K562 (cell line): ENCODE data around the gene THAP9. TPM values are rescaled to one million over a fixed set of nuclear protein-coding genes. Genes with fewer than 3 reads are reported as not detected.
A peak's percentile ranks its signal among the peaks of the same experiment; 100 is the strongest.

Experiments
- ARID2 ChIP-seq: fragments of 450-650 bp; IDR thresholded peaks from 2 replicates; pipeline ENCODE4 v1.6.1; 2017; ENCODE audit warnings: antibody characterized with exemption, mild to moderate bottlenecking
- BCL6 ChIP-seq: fragments of 250-450 bp; sonication (Bioruptor Pico); IDR thresholded peaks from 2 replicates; pipeline ENCODE4 v1.4.0; 2020
- BDP1 ChIP-seq: IDR thresholded peaks from 3 replicates; pipeline ENCODE4 v1.6.1; 2011; ENCODE audit not compliant: insufficient read length, insufficient read depth
- CREB3L1 ChIP-seq: fragments of 450-650 bp; IDR thresholded peaks from 2 replicates; pipeline ENCODE4 v1.6.1; 2014; ENCODE audit warnings: low read depth, mild to moderate bottlenecking, moderate library complexity, borderline replicate concordance
- DEAF1 ChIP-seq: fragments of 450-650 bp; formaldehyde crosslinking; IDR thresholded peaks from 2 replicates; pipeline ENCODE4 v1.4.0; 2020; ENCODE audit warnings: mild to moderate bottlenecking, moderate library complexity
- EP400 ChIP-seq: fragments of 450-650 bp; IDR thresholded peaks from 2 replicates; pipeline ENCODE4 v1.6.1; 2017; ENCODE audit warnings: antibody characterized with exemption, mild to moderate bottlenecking, moderate library complexity
- GABPA ChIP-seq: fragments of 200-800 bp; sonication (Bioruptor generic); conservative IDR thresholded peaks from 2 replicates; pipeline ENCODE4 v1.6.1; 2016; ENCODE audit warnings: low read depth, missing genetic modification characterization, missing compliant biosample characterization
- ID3 ChIP-seq, 2 experiments: fragments of 250-450 bp in 1 of 2; fragments of 450-650 bp in 1 of 2; sonication (Bioruptor Pico) in 1 of 2; IDR thresholded peaks; 2 replicates each; pipeline versions ENCODE4 v1.6.1 to v1.8.0; 2016 to 2021; ENCODE audit warnings: mild to moderate bottlenecking in 2 of 2, moderate library complexity in 2 of 2, missing compliant biosample characterization in 1 of 2, missing genetic modification characterization in 1 of 2
- IRF2 ChIP-seq: sonication (generic); formaldehyde crosslinking; IDR thresholded peaks from 2 replicates; pipeline ENCODE4 v1.8.1; 2022; ENCODE audit warnings: mild to moderate bottlenecking, missing genetic modification reagents
- L3MBTL2 ChIP-seq: fragments of 450-650 bp; IDR thresholded peaks from 2 replicates; pipeline ENCODE4 v1.6.1; 2016; ENCODE audit warnings: mild to moderate bottlenecking, moderate library complexity
- PHF8 ChIP-seq: fragments of 200-600 bp; sonication (generic); IDR thresholded peaks from 2 replicates; pipeline ENCODE4 v1.6.1; 2012; ENCODE audit warnings: mixed run types, mild to moderate bottlenecking, inconsistent platforms, low read length, moderate library complexity, borderline replicate concordance
- POLR2AphosphoS2 ChIP-seq: IDR thresholded peaks from 2 replicates; pipeline ENCODE4 v1.6.1; 2012; ENCODE audit warnings: low read length, improper control_type of control experiment
- RB1 ChIP-seq: fragments of 450-650 bp; IDR thresholded peaks from 2 replicates; pipeline ENCODE4 v1.6.1; 2017; ENCODE audit warnings: low read depth, mild to moderate bottlenecking
- RBBP5 ChIP-seq: fragments of 200-600 bp; sonication (generic); IDR thresholded peaks from 2 replicates; pipeline ENCODE4 v1.6.1; 2012; ENCODE audit warnings: borderline replicate concordance, mild to moderate bottlenecking, low read length, control low read depth, inconsistent platforms; ENCODE audit not compliant: insufficient read depth, poor library complexity, severe bottlenecking
- SP1 ChIP-seq: sonication (generic); formaldehyde crosslinking; IDR thresholded peaks from 2 replicates; pipeline ENCODE4 v1.8.1; 2022; ENCODE audit warnings: mild to moderate bottlenecking, missing genetic modification reagents
- SPI1 ChIP-seq: IDR thresholded peaks from 2 replicates; pipeline ENCODE4 v1.6.1; 2011; ENCODE audit warnings: low read depth, low read length, control low read depth, borderline replicate concordance
- ZBED1 ChIP-seq: IDR thresholded peaks from 2 replicates; pipeline ENCODE4 v1.6.1; 2014
- ZNF274 ChIP-seq: IDR thresholded peaks from 2 replicates; pipeline ENCODE4 v1.6.1; 2011; ENCODE audit warnings: low read depth, mild to moderate bottlenecking, low read length, moderate library complexity, borderline replicate concordance
- ZNF324 ChIP-seq: fragments of 250-450 bp; sonication (Bioruptor Pico); IDR thresholded peaks from 2 replicates; pipeline ENCODE4 v1.4.0; 2020; ENCODE audit warnings: mild to moderate bottlenecking
- polyA plus RNA-seq, 8 experiments: library from polyadenylated mRNA; depleted of rRNA in 4 of 8; stranded (reverse) in 5 of 8; unstranded in 3 of 8; fragments of >200 nt; fragmentation: Nextera tagmentation in 2 of 8; fragmentation: Illumina TruSeq in 1 of 8; extraction: Ambion mirVana in 2 of 8; extraction: Trizol in 1 of 8; gene quantifications; 2 replicates each; pipeline versions ENCODE4 v1.2.1 to v1.2.3, GENCODE V29; 2011 to 2014; ENCODE audit warnings: inconsistent platforms in 1 of 8, missing spikeins in 1 of 8
- total RNA-seq, 7 experiments: library from RNA; depleted of rRNA in 6 of 7; stranded (reverse); fragments of >200 nt in 6 of 7; fragmentation: Illumina TruSeq in 2 of 7; extraction: Trizol in 2 of 7; gene quantifications; 2 replicates each; pipeline versions ENCODE4 v1.2.1 to v1.2.3, GENCODE V29; 2011 to 2021; ENCODE audit warnings: low replicate concordance in 1 of 7
- TF ChIP-seq, protein P1 (sequence below), 2 experiments: IDR thresholded peaks; 2 replicates each; pipeline ENCODE4 v1.6.1; 2012; ENCODE audit warnings: improper control_type of control experiment in 2 of 2, low read depth in 2 of 2, low read length in 2 of 2, borderline replicate concordance in 1 of 2
- TF ChIP-seq, protein P2 (sequence below), 2 experiments: fragments of 450-650 bp in 1 of 2; sonication (generic) in 1 of 2; formaldehyde crosslinking; conservative IDR thresholded peaks; 2 replicates each; pipeline versions ENCODE4 v1.4.0 to v1.8.1; 2020 to 2022; ENCODE audit warnings: mild to moderate bottlenecking in 1 of 2, missing genetic modification reagents in 1 of 2

The THAP9 gene
- total and polyA plus RNA-seq, 9 of the 15 experiments (the other 6 are each of a cell fraction or from before 2014, with no cell fraction given): 3.4 to 7.0 (median 5.4) TPM

GRCh38 chr4:82890901-82891706 is 9.4 kb upstream of the THAP9 start, which contains the start of gene SEC31A (continued):
- no peak for TF ChIP-seq SPI1
- 0 out of 2 replicates have a peak, but pooled peaks have one; percentile 51 for TF ChIP-seq ZBED1
- TF ChIP-seq IRF2 (CRISPR knock-in tag): no peak
- TF ChIP-seq RBBP5: peak; percentile 84
- no peak for TF ChIP-seq ZNF274
- TF ChIP-seq ZNF324 (CRISPR knock-in tag): no peak
- no peak; the same call in 1 of the 2 replicates for TF ChIP-seq DEAF1
- TF ChIP-seq, protein P1, sequence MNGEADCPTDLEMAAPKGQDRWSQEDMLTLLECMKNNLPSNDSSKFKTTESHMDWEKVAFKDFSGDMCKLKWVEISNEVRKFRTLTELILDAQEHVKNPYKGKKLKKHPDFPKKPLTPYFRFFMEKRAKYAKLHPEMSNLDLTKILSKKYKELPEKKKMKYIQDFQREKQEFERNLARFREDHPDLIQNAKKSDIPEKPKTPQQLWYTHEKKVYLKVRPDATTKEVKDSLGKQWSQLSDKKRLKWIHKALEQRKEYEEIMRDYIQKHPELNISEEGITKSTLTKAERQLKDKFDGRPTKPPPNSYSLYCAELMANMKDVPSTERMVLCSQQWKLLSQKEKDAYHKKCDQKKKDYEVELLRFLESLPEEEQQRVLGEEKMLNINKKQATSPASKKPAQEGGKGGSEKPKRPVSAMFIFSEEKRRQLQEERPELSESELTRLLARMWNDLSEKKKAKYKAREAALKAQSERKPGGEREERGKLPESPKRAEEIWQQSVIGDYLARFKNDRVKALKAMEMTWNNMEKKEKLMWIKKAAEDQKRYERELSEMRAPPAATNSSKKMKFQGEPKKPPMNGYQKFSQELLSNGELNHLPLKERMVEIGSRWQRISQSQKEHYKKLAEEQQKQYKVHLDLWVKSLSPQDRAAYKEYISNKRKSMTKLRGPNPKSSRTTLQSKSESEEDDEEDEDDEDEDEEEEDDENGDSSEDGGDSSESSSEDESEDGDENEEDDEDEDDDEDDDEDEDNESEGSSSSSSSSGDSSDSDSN (IDR thresholded peaks at IDR 0.05; ENCODE audit: borderline replicate concordance in 1 of 2, low read depth in 2 of 2, low read length in 2 of 2): peak; percentile 78 to 93; a peak in 3 of 4 replicates
- TF ChIP-seq BDP1: no peak
- TF ChIP-seq POLR2AphosphoS2: peak; percentile 88; the same call in 1 of the 2 replicates
- TF ChIP-seq L3MBTL2: peak; percentile 83
- TF ChIP-seq GABPA: peak; percentile 97
- peak; percentile 99 for TF ChIP-seq PHF8
- peak; percentile 100 for TF ChIP-seq CREB3L1
- peak; percentile 99 for TF ChIP-seq SP1 (CRISPR knock-in tag)
- TF ChIP-seq ARID2: no peak
- TF ChIP-seq, protein P2, sequence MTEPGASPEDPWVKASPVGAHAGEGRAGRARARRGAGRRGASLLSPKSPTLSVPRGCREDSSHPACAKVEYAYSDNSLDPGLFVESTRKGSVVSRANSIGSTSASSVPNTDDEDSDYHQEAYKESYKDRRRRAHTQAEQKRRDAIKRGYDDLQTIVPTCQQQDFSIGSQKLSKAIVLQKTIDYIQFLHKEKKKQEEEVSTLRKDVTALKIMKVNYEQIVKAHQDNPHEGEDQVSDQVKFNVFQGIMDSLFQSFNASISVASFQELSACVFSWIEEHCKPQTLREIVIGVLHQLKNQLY (CRISPR knock-in tag; conservative IDR thresholded peaks at IDR 0.05): no peak
- TF ChIP-seq EP400: peak; percentile 100
- no peak for TF ChIP-seq BCL6 (CRISPR knock-in tag)
- TF ChIP-seq ID3 (CRISPR knock-in tag; IDR thresholded peaks at IDR 0.05): no peak
- peak; percentile 62; the same call in 1 of the 2 replicates for TF ChIP-seq ID3 (tag; IDR thresholded peaks at IDR 0.05)
- peak; percentile 82 for TF ChIP-seq RB1
